ENCODE data around the gene MBOAT2. TPM values are rescaled to one million over a fixed set of nuclear protein-coding genes. Genes with fewer than 3 reads are reported as not detected.

The MBOAT2 gene
- total RNA-seq, 1 experiment from 2014 or later: 16.8 TPM

DNA sequence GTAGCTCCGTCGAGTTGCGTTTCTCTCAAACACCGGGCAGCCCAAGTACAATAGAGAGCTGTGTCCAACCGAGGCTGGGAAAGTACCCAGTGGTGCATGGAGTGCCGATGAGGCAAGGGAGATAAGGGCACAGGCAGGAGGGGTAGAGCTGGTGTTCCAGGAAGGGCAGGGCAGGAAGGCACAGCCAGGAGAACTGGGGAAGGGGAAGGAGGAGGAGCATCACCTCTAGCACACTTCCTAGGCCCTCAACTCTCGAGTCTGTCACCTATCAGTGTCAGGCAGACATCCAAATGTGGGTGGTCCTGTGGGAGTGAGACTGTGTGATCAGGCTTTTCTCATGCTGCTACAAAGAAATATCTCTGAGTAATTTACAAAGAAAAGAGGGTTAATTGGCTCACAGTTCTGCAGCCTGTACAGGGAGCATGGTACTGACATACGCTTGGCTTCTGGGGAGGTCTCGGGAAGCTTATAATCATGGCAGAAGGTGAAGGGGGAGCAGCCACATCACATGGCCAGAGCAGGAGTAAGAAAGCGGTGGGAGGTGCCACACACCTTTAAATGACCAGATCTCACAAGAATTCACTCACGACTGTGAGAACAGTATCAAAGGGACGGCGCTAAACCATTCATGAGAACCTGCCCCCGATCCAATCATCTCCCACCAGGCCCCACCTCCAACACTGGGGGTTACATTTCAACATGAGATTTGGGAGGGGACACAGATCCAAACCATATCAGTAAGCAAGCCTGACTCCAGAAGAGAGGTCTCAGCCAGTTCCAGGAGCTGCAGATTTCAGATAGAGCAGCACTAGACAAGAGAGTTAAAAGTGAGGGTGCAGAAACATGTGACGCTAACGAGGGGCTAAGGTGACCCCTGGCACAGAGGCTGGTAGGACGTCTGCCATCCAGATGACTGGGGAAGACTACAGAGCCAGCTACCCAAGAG is 75.7 kb downstream of the MBOAT2 start (continued):
- TF ChIP-seq REST (IDR thresholded peaks at IDR 0.05; ENCODE audit: low read depth): no peak
- no peak for TF ChIP-seq ZNF274 (IDR thresholded peaks at IDR 0.05; ENCODE audit: low read depth, low read length)
- TF ChIP-seq TCF7L2 (IDR thresholded peaks at IDR 0.05; ENCODE audit: borderline replicate concordance, extremely low read depth, insufficient read depth, insufficient read length): no peak
- no peak for TF ChIP-seq YY1 (IDR thresholded peaks at IDR 0.05; ENCODE audit: extremely low read depth, insufficient replicate concordance, low read depth, low read length)
- TF ChIP-seq SP1 (IDR thresholded peaks at IDR 0.05; ENCODE audit: low read depth): no peak
- no peak for TF ChIP-seq ZFX (IDR thresholded peaks at IDR 0.05)
- no peak for TF ChIP-seq SIN3A (IDR thresholded peaks at IDR 0.05; ENCODE audit: low read depth)

DNA sequence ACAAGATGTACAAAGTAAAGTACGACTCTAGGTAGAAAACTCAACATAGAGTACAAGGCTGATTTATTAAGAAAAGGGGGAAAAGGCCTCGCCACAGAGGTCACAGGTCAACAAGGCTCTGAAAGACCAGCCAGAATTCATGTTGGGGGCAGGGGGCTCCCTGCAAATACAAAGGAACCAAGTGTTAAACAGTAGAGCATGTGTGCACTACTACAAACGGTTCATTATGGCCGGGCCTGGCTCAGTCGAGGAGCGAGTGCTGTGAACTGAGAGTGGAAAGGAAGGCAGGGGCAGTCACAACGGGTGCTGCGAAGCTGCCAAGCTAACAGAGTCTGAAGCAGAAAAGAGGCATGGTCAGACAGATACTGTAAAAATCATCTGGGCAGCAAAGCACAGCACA is 77.1 kb downstream of the MBOAT2 start:
- Histone ChIP-seq H4K20me1 (ENCODE audit: insufficient read depth) (no peaks in the 10 kb centered on the region), H3K79me2 (ENCODE audit: insufficient read depth, low read length) (no peaks in the 10 kb centered on the region), H3K27me3 (ENCODE audit: insufficient read depth, low read length) (no peaks in the 10 kb centered on the region), H3K9me2 (ENCODE audit: insufficient read depth) (no peaks in the 10 kb centered on the region), H3K4me3 (replicated peaks in 1 of 2; ENCODE audit: low read depth in 1 of 2, low read length in 2 of 2) (no peak overlapping the region), H3K9ac (ENCODE audit: low read length) (no peak overlapping the region), H3K36me3 (ENCODE audit: control insufficient read depth in 1 of 2, insufficient read depth in 2 of 2, low read length in 2 of 2) (no peaks in the 10 kb centered on the region), H3K9me3 (ENCODE audit: control insufficient read depth in 1 of 2, insufficient read depth in 1 of 2, low read depth in 1 of 2, low read length in 2 of 2) (no peaks in the 10 kb centered on the region), H3K4me2 (ENCODE audit: low read length) (no peak overlapping the region), H3K27ac (ENCODE audit: low read depth, low read length) (no peak overlapping the region), H2AFZ (ENCODE audit: low read depth, low read length, poor library complexity, severe bottlenecking) (no peak overlapping the region), H3K4me1 (ENCODE audit: control insufficient read depth in 1 of 2, insufficient read depth in 2 of 2, low read length in 2 of 2) (no peaks in the 10 kb centered on the region)
- ChIA-PET POLR2A (no interaction called here), CTCF (no interaction called here), RAD21 (ENCODE audit: low non-redundant PET in 1 of 2, low total read pairs in 2 of 2, uncharacterized antibody in 2 of 2, unreplicated experiment in 2 of 2) (no interaction called here)
- ATAC-seq (no peak), DNase-seq (ENCODE audit: low read depth, low spot score) (no peak)
- intact Hi-C loops (cut with micrococcal nuclease): no loop called here
- no TSS peak for BruUV-seq (replicated peaks)
- TF ChIP-seq SIN3A (IDR thresholded peaks at IDR 0.05; ENCODE audit: low read depth) (no peak), RAD21 (IDR thresholded peaks at IDR 0.05; ENCODE audit: low read depth) (no peak), SP1 (IDR thresholded peaks at IDR 0.05; ENCODE audit: low read depth) (no peak), CTCF (IDR thresholded peaks at IDR 0.05 in 2 of 3, conservative IDR thresholded peaks at IDR 0.05 in 1 of 3; ENCODE audit: borderline replicate concordance in 1 of 3, insufficient read depth in 1 of 3, low read depth in 2 of 3, low read length in 2 of 3) (no peak), FOSL1 (IDR thresholded peaks at IDR 0.05; ENCODE audit: low read depth) (no peak), TCF7L2 (IDR thresholded peaks at IDR 0.05; ENCODE audit: borderline replicate concordance, extremely low read depth, insufficient read depth, insufficient read length) (no peak), CBX3 (IDR thresholded peaks at IDR 0.05; ENCODE audit: low read depth) (no peak), YY1 (IDR thresholded peaks at IDR 0.05; ENCODE audit: extremely low read depth, insufficient replicate concordance, low read depth, low read length) (no peak), ZFX (IDR thresholded peaks at IDR 0.05) (no peak), ATF3 (IDR thresholded peaks at IDR 0.05) (no peak), EZH2phosphoT487 (IDR thresholded peaks at IDR 0.05; ENCODE audit: borderline replicate concordance) (no peak), ZNF274 (IDR thresholded peaks at IDR 0.05; ENCODE audit: low read depth, low read length) (no peak), ELF1 (IDR thresholded peaks at IDR 0.05; ENCODE audit: borderline replicate concordance, low read depth) (no peak), MAX (IDR thresholded peaks at IDR 0.05) (no peak), CEBPB (IDR thresholded peaks at IDR 0.05; ENCODE audit: low read depth) (no peak)

Data from HCT116 (cell line).